Measurements from ENCODE around the gene ADAP1. TPM values are rescaled to one million over a fixed set of nuclear protein-coding genes. Genes with fewer than 3 reads are reported as not detected.

ADAP1 gene
- total RNA-seq, 2 experiments from 2014 or later: 2.4 to 7.0 TPM

GRCh38 chr7:883055-884021 lies 71.1 kb downstream of the ADAP1 start:
- H3K27ac ChIP-seq (ENCODE audit: low read depth, low read length, poor library complexity, severe bottlenecking): no peak overlapping the region
- peaks cover 8% of the 10 kb centered on the region; the same call in 1 of the 2 replicates for H4K20me1 ChIP-seq (ENCODE audit: insufficient read depth, low read length)
- H3K4me2 ChIP-seq (ENCODE audit: low read length): no peak overlapping the region
- no peak overlapping the region for H2AFZ ChIP-seq (ENCODE audit: low read length)
- no TSS peak for BruUV-seq (replicated peaks)
- no peak overlapping the region for H3K4me3 ChIP-seq (ENCODE audit: low read depth, low read length, poor library complexity, severe bottlenecking)
- H3K79me2 ChIP-seq (ENCODE audit: insufficient read depth, low read depth, low read length): peaks cover 72% of the 10 kb centered on the region
- CTCF ChIA-PET (ENCODE audit: unreplicated experiment): interaction anchor here (0.5 kb wide), 1 partner anchor 18 kb away, joined by 3 read pairs; no protein-coding TSS in a partner anchor
- no peaks in the 10 kb centered on the region for H3K9me3 ChIP-seq (ENCODE audit: low read length)
- no peak for TF ChIP-seq CTCF (conservative IDR thresholded peaks at IDR 0.05; ENCODE audit: low read length)
- no peak for TF ChIP-seq EZH2phosphoT487 (IDR thresholded peaks at IDR 0.05; ENCODE audit: borderline replicate concordance, low read depth, low read length)
- peaks cover 2% of the 10 kb centered on the region for H3K4me1 ChIP-seq (ENCODE audit: insufficient read depth, low read length, poor library complexity, severe bottlenecking)
- peaks cover 54% of the 10 kb centered on the region for H3K36me3 ChIP-seq (ENCODE audit: insufficient read depth, low read length)
- POLR2A ChIA-PET: no interaction called here
- intact Hi-C loops (cut with micrococcal nuclease; ENCODE audit: unreplicated experiment): no loop called here
- no peak for DNase-seq (ENCODE audit: low spot score)
- H3K9me2 ChIP-seq (ENCODE audit: insufficient read depth, low read length): no peaks in the 10 kb centered on the region

GRCh38 chr7:882336-883035 lies 72.0 kb downstream of the ADAP1 start:
- POLR2A ChIA-PET: no interaction called here
- peaks cover 81% of the 10 kb centered on the region for H3K79me2 ChIP-seq (ENCODE audit: insufficient read depth, low read depth, low read length)
- intact Hi-C loops (cut with micrococcal nuclease; ENCODE audit: unreplicated experiment): no loop called here
- peaks cover 51% of the 10 kb centered on the region for H3K36me3 ChIP-seq (ENCODE audit: insufficient read depth, low read length)
- CTCF ChIA-PET (ENCODE audit: unreplicated experiment): interaction anchor here (0.5 kb wide), 1 partner anchor 19 kb away, joined by 3 read pairs; no protein-coding TSS in a partner anchor
- no peaks in the 10 kb centered on the region for H3K9me2 ChIP-seq (ENCODE audit: insufficient read depth, low read length)
- BruUV-seq (replicated peaks): no TSS peak
- DNase-seq (ENCODE audit: low spot score): no peak
- H3K4me3 ChIP-seq (ENCODE audit: low read depth, low read length, poor library complexity, severe bottlenecking): no peak overlapping the region
- peaks cover 13% of the 10 kb centered on the region for H4K20me1 ChIP-seq (ENCODE audit: insufficient read depth, low read length)
- no peak for TF ChIP-seq CTCF (conservative IDR thresholded peaks at IDR 0.05; ENCODE audit: low read length)
- no peak for TF ChIP-seq EZH2phosphoT487 (IDR thresholded peaks at IDR 0.05; ENCODE audit: borderline replicate concordance, low read depth, low read length)
- H2AFZ ChIP-seq (ENCODE audit: low read length): no peak overlapping the region
- H3K27ac ChIP-seq (ENCODE audit: low read depth, low read length, poor library complexity, severe bottlenecking): no peak overlapping the region
- H3K9me3 ChIP-seq (ENCODE audit: low read length): no peaks in the 10 kb centered on the region
- peaks cover 8% of the 10 kb centered on the region for H3K4me1 ChIP-seq (ENCODE audit: insufficient read depth, low read length, poor library complexity, severe bottlenecking)
- H3K4me2 ChIP-seq (ENCODE audit: low read length): no peak overlapping the region

Measured in OCI-LY7 (cell line).